Keratinocyte (primary cell): ENCODE results near the gene RHOJ. TPM values are rescaled to one million over a fixed set of nuclear protein-coding genes. Genes with fewer than 3 reads are reported as not detected.

Experiments used
- DNase-seq: peaks from one replicate; pipeline ENCODE4 v3.0.0-alpha.2; 2011; ENCODE audit warnings: low read depth, missing footprints, low spot score
- FAIRE-seq: peaks from 2 replicates; lab custom pipeline; 2011; peaks lifted over from hg19 to GRCh38; lab: Jason Lieb, UNC
- H2AFZ ChIP-seq: 2 replicates; pipeline ENCODE4 v1.6.0; 2012; ENCODE audit warnings: low read length, control low read depth, inconsistent platforms; ENCODE audit not compliant: control insufficient read depth
- H3K27ac ChIP-seq: 2 replicates; pipeline ENCODE4 v1.5.1; 2011; ENCODE audit warnings: low read length; ENCODE audit not compliant: control insufficient read depth, insufficient read depth
- H3K27me3 ChIP-seq: 3 replicates; pipeline ENCODE4 v1.6.0; 2011; ENCODE audit warnings: low read length; ENCODE audit not compliant: control insufficient read depth, insufficient read depth; ENCODE audit errors: extremely low read depth
- H3K36me3 ChIP-seq, 2 experiments: 2 replicates in 1 of 2; 3 replicates in 1 of 2; pipeline ENCODE4 v1.5.1; 2011; ENCODE audit warnings: low read length in 2 of 2, mild to moderate bottlenecking in 1 of 2; ENCODE audit not compliant: control insufficient read depth in 2 of 2, insufficient read depth in 2 of 2; ENCODE audit errors: extremely low read depth in 1 of 2
- H3K4me1 ChIP-seq: 3 replicates; pipeline ENCODE4 v1.5.1; 2011; ENCODE audit warnings: low read length; ENCODE audit not compliant: control insufficient read depth, insufficient read depth; ENCODE audit errors: extremely low read depth
- H3K4me2 ChIP-seq: 3 replicates; pipeline ENCODE4 v1.6.0; 2011; ENCODE audit warnings: low read depth, low read length; ENCODE audit not compliant: control insufficient read depth, insufficient read depth; ENCODE audit errors: extremely low read depth
- H3K4me3 ChIP-seq, 3 experiments: fragments of 200-600 bp in 1 of 3; sonication (generic) in 1 of 3; 2 replicates in 2 of 3; 3 replicates in 1 of 3; pipeline ENCODE4 v1.5.1; 2011 to 2016; ENCODE audit warnings: low read length in 3 of 3, mild to moderate bottlenecking in 3 of 3, control low read depth in 2 of 3, inconsistent platforms in 1 of 3, low read depth in 1 of 3, mixed read lengths in 1 of 3, mixed run types in 1 of 3, moderate library complexity in 1 of 3; ENCODE audit not compliant: control insufficient read depth in 2 of 3, insufficient read depth in 2 of 3; ENCODE audit errors: extremely low read depth in 1 of 3
- H3K79me2 ChIP-seq: 2 replicates; pipeline ENCODE4 v1.6.0; 2012; ENCODE audit warnings: low read length; ENCODE audit not compliant: control insufficient read depth, insufficient read depth
- H3K9ac ChIP-seq: 3 replicates; pipeline ENCODE4 v1.6.0; 2011; ENCODE audit warnings: low read length; ENCODE audit not compliant: control insufficient read depth, insufficient read depth; ENCODE audit errors: extremely low read depth
- H3K9me1 ChIP-seq: 3 replicates; pipeline ENCODE4 v1.6.0; 2011; ENCODE audit warnings: low read length; ENCODE audit not compliant: control insufficient read depth, insufficient read depth; ENCODE audit errors: extremely low read depth
- H3K9me3 ChIP-seq: 2 replicates; pipeline ENCODE4 v1.5.1; 2012; ENCODE audit warnings: low read depth, low read length; ENCODE audit not compliant: control insufficient read depth
- H4K20me1 ChIP-seq: 3 replicates; pipeline ENCODE4 v1.6.0; 2011; ENCODE audit warnings: low read length; ENCODE audit not compliant: control insufficient read depth, insufficient read depth; ENCODE audit errors: extremely low read depth
- CTCF ChIP-seq, 3 experiments: IDR thresholded peaks in 1 of 3; conservative IDR thresholded peaks in 1 of 3; optimal IDR thresholded peaks in 1 of 3; 2 replicates in 2 of 3; 3 replicates in 1 of 3; pipeline versions ENCODE3 to v1.5.1; 2011; ENCODE audit warnings: low read length in 3 of 3, mild to moderate bottlenecking in 3 of 3, moderate library complexity in 2 of 3, control low read depth in 1 of 3, inconsistent platforms in 1 of 3; ENCODE audit not compliant: insufficient read depth in 2 of 3; ENCODE audit errors: extremely low read depth in 1 of 3
- EZH2 ChIP-seq: IDR thresholded peaks from one replicate; pipeline ENCODE4 v1.6.1; 2012; ENCODE audit warnings: inconsistent platforms, mild to moderate bottlenecking, low read length, moderate library complexity
- dilution Hi-C: fragments of 300-500 bp; cut with MboI; formaldehyde crosslinking; loops from one replicate; pipeline ENCODE4 v1.7.0; 2020; ENCODE audit warnings: low sequenced_read_pairs; ENCODE audit not compliant: extremely low pct_ligation_motif_present
- polyA plus RNA-seq, 5 experiments: library from polyadenylated mRNA; depleted of rRNA in 3 of 5; stranded (reverse) in 3 of 5; stranded (forward) in 1 of 5; unstranded in 1 of 5; fragments of >200 nt; gene quantifications; 1 replicate in 1 of 5; 2 replicates in 3 of 5; 3 replicates in 1 of 5; pipeline versions ENCODE4 v1.2.1 to v1.2.3, GENCODE V29; 2011 to 2012; ENCODE audit warnings: missing spikeins in 2 of 5, low read depth in 1 of 5, low replicate concordance in 1 of 5

The RHOJ gene
- polyA plus RNA-seq, 1 donor (not counting 4 experiments of a cell fraction or from before 2014, with no cell fraction given), result 0.46 TPM

GRCh38 chr14:63248211-63248610, 44.0 kb downstream of the RHOJ start:
- no peaks in the 10 kb centered on the region for H3K79me2 ChIP-seq
- no peak overlapping the region for H3K9ac ChIP-seq
- H3K36me3 ChIP-seq, result no peaks in the 10 kb centered on the region
- no peaks in the 10 kb centered on the region for H3K4me1 ChIP-seq
- DNase-seq, result no peak
- dilution Hi-C loops, result no loop called here
- H3K4me2 ChIP-seq, result no peak overlapping the region
- H3K27ac ChIP-seq, result no peak overlapping the region
- no peak for FAIRE-seq
- H3K27me3 ChIP-seq, result no peaks in the 10 kb centered on the region
- no peaks in the 10 kb centered on the region for H4K20me1 ChIP-seq
- no peak overlapping the region for H2AFZ ChIP-seq
- no peaks in the 10 kb centered on the region for H3K9me1 ChIP-seq
- TF ChIP-seq CTCF (optimal IDR thresholded peaks at IDR 0.05 in 1 of 3, IDR thresholded peaks at IDR 0.05 in 1 of 3, conservative IDR thresholded peaks at IDR 0.05 in 1 of 3; ENCODE audit: extremely low read depth in 1 of 3, insufficient read depth in 2 of 3, low read length in 3 of 3) (no peak), EZH2 (no peak)
- no peak overlapping the region for H3K4me3 ChIP-seq
- H3K9me3 ChIP-seq, result no peaks in the 10 kb centered on the region

- TF ChIP-seq EZH2 (no peak), CTCF (optimal IDR thresholded peaks at IDR 0.05 in 1 of 3, IDR thresholded peaks at IDR 0.05 in 1 of 3, conservative IDR thresholded peaks at IDR 0.05 in 1 of 3; ENCODE audit: extremely low read depth in 1 of 3, insufficient read depth in 2 of 3, low read length in 3 of 3) (no peak)
- H2AFZ ChIP-seq, result no peak overlapping the region
- no peak overlapping the region for H3K27ac ChIP-seq
- H3K36me3 ChIP-seq, result no peaks in the 10 kb centered on the region
- H4K20me1 ChIP-seq, result no peaks in the 10 kb centered on the region
- FAIRE-seq, result no peak
- no peaks in the 10 kb centered on the region for H3K79me2 ChIP-seq
- no peak overlapping the region for H3K4me3 ChIP-seq
- no peak for DNase-seq
- no peaks in the 10 kb centered on the region for H3K4me1 ChIP-seq
- no peaks in the 10 kb centered on the region for H3K9me1 ChIP-seq
- no peak overlapping the region for H3K9ac ChIP-seq
- no peak overlapping the region for H3K4me2 ChIP-seq
- dilution Hi-C loops, result no loop called here
- no peaks in the 10 kb centered on the region for H3K9me3 ChIP-seq
- H3K27me3 ChIP-seq, result no peaks in the 10 kb centered on the region
These were observed 44.8 kb downstream of the RHOJ start for GRCh38 chr14:63249092-63249491.
